Ishikawa (cell line): ENCODE results near the gene MTSS2.

Experiments used
- CEBPB ChIP-seq: IDR thresholded peaks from 2 replicates; pipeline ENCODE4 v1.6.1; 2012
- TCF12 ChIP-seq: IDR thresholded peaks from 2 replicates; pipeline ENCODE4 v1.6.1; 2012; ENCODE audit warnings: low read depth

DNA sequence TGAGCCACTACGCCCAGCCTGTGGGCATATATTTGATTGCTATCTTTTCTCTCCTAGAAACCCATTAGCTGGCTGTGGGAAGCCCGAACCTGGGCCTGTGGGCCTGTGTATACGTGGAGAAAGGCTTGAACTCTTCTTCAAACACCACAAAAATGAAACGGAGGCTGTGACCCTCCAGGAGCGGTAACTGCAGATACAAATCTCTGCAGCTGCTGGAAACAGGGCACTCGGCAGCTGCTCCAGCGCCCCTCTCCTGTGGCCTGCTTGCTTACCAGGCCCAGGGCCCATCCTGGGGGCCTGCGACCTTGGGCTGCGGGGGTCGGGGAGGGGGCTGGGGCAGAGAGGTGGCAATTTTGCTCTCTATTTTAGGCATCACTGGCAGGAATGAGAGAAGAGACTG is 28.0 kb upstream of the MTSS2 start:
- no peak for TF ChIP-seq TCF12
- TF ChIP-seq CEBPB, result no peak
